NCI-H2227 (cell line): ENCODE results near the gene CELF2.

Experiments
- DNase-seq: peaks from one replicate; lab custom pipeline; 2025; ENCODE audit not compliant: unreplicated experiment; lab: John Stamatoyannopoulos, UW

Gene CELF2

DNA sequence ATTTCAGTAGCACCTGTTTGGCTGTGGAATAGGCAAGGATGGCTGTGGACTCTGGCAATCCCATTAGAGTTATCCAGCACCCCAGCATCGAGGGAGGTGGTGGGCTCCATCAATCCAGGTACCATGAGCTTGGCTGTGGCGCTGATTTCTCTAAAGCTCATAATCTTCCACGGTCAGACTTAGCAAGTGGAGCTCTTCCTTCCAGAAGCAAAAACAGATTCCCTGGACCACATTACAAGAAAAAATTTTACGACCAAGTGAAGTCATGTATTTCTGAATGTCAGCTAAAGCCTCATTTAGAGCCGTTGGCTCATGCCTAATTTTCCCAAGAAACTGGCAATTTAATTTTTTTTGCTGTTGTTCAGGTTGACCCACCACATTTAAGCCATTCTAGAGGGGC, 135.1 kb downstream of the CELF2 start:
- DNase-seq = no peak

DNA sequence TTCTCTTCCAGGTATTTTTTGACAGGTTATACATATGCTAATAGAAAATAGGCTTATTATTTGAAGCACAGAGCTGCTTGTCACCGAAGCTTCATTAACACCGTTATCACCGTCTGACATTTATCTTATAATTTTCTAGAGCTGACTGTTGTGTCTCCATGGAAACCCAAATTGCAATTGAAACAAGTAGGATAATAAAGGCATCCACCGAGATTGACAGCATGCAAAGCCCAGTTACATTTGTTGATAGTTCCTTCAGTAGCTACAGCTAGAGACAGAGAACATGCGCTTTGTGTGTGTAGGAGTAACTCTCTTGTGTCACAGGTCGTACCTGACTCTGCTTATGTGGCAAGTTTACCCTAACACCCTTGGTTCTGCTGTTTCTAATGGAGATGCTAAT, 135.6 kb downstream of the CELF2 start:
- no peak for DNase-seq

DNA sequence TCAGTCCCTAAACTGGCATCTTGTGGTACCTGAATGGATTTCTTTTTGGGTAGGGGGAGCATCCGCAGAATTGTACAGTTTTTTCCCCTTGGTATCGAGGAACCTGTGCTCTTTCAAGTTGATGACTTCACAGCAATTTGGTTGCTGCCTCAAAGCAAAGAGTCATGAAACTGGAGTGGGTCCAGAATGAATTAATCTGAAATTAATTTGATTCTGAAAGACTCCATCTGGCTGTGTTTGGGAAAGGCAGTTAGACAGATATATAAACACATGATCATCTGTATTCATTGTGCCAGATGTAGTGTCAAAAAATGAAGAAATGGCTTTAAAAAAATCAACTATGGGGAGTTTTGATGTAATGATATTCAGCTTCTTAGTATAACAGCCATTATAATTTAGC, 136.1 kb downstream of the CELF2 start:
- no peak for DNase-seq

DNA sequence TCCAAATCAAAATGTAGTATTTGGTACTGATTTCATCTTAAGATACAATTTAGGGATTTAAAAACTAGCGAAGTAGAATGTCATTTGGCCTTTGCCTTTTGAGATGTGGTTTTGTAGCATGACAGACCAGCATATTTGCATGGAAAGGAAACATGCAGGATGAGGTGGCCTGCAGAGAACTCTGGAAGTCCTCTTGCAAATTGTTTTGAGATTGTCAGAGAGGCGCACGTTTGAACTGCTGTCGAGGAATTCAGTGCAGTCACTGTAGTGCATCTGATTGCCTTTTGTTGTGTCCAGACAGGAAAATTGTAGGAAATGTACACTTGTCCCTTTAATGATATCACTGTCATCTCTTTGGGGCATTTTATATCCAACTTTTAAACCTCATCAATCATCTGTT, 136.7 kb downstream of the CELF2 start:
- no peak for DNase-seq

DNA sequence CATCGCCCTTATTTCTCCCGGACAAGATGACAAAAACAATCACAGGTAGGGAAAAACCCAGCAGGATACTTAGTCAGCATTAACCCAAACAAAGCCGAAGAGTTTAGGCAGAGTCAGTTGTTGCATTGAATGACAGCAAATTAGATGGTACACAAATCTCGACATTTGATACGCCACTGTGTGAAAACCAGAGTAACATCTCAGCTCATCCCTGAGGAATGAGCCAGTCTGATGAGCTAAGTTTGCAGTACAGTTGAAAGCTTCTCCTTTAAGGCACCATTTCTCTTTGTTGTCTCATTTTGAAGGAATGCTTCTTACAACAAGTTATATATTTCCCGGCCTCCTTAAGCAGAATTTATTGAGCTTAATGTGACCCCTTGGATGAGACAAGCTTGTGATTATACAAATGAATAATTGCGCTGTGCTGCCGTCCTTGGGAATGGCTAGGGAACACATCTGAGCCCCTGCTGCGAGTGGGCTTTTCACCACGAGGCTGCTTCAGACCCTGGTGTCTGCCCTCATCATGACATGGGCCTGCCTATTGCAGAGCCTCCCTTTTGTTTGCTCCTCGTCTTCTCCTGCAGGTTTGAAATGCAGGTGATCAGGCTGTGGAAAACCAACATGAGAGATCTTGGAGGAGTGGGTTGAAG, 137.3 kb downstream of the CELF2 start:
- DNase-seq = no peak

DNA sequence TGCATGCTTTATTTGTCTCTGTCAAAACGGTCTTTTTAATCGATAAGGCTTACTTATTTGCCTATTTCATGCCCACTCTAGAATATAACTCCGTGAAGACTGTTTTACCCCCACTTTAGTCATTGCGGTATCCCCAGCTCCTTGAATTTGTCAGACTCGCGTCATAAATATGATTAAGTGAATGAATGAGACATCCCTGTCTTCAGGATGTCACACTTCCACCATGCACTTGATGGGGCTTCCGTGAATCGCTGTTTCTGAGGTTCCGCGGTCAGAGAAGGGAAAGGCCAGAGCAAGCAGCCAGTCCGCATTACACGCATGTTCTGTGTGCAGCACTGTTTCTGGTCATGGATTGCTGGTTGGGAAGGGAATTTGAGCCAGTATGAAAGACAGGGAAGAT, 138.8 kb downstream of the CELF2 start:
- DNase-seq = no peak

DNA sequence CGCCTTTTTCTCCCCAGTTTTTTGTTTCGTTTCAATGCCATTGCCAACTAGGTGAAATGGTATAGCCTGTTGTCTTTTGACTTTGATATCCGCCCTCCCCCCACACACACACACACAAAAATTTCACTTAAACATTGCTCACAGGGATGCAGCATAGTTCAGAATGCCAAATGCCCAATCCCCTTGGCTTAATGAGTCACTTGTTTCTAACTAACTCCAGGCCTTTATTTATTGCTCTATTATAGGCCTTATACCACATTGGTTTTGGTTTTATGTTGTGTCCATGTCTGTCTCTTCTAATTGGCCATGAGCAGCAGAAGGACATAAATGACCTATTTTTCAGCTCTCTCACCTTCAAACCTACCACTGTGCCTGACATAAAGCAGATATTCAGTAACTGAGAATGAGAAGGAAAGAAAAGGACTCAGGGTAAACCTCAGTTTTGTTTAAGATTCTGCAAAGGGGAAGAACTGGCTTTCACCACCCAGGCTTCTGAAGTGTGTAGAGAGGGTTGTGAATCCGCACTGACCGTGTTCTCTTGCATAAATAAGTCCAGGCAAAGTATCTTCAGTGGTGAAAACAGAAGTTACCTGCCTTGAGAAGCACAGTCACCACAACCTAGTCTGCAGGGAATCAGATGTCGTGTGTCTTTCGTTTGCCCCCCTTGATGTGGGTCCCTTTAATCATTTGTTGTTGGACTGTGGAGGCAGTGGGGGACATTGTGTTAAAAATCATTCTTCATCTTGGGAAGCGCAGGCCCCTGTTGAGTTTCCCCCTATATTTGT, 139.8 kb downstream of the CELF2 start:
- no peak for DNase-seq

DNA sequence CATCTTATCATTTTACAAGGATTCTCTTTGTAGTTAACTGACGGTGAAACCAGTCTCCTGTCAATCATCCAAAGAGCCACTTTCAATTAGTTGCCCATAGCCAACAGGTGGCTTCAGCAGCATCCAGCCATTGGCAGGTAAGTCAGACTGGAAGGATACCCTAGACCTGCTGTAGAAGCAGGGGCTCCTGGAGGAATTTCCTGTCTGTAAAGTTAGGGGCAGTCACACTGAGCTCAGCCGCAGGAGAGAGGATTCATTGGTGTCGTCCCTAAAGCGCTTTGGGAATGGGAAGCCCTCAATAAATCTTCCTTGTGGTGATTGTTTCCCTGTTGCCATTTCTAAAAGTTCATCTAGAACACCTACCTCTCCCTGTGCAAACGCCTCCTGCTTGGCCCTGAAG, 140.4 kb downstream of the CELF2 start:
- DNase-seq = no peak

DNA sequence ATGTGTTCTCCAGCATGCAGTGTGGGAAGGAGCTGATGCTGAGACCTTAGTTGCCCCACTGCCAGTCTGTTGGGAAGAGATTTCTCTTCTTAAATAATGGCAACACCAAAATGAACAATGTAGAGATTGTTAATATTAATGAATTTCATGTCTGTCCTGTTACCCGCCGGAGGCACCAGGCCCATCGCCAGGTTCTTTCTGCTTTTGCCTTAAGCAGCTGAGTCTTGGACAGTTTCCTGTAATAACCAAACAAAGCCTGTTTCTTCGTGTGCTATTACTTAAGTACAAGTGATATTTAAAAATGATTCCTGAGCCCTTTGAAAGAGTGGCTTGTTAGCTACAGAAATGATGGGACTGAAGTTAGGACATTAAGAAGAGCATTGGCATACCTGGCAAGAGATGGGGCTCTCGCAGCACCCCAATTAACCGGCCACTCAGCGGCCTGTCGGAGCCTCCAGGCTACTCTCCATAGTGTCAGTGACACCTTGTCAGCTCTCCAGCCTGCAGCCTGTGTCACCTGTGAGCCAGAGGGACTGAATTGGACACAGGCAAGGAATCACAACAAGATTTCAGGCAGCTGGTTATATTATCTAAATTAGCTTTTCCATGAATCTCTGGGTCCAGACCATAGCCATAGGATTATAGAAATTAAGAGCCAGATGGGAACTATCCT, 142.0 kb downstream of the CELF2 start:
- DNase-seq = no peak

DNA sequence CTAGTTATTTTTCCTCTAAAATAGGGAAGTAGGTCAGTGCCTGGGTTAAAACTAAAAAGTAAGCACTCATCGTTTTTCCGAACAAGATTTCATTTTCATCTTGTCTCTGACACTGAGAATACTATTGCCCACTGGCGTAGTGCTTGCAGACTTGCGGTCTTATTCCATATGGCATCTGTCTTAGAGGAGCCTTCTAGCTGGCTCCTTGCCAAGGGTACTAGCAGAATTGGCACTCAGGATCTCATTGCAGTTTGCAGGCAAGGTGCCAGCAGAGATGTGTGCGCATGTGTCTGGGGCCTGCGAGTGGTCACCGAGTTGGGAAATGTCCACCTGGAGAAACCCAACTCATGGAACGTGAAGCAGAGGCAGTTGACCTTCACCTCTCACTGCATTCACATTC, 143.4 kb downstream of the CELF2 start:
- no peak for DNase-seq

DNA sequence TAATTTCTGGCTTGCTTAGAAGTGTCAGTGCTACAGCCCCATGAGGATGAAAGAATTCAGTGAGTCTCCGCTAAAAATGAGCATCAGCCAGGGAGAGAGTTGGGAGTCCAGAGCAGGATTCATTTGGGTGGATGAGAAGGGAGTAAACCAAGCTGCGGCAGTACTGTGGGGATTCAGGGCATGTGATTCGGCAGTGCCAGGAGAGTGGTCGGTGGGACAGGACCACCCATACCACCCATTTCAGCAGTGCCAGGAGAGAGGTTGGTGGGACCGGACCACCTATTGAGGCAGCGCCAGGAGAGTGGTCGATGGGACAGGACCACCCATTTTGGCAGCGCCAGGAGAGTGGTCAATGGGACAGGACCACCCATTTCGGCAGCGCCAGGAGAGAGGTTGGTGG, 144.2 kb downstream of the CELF2 start:
- DNase-seq = no peak

DNA sequence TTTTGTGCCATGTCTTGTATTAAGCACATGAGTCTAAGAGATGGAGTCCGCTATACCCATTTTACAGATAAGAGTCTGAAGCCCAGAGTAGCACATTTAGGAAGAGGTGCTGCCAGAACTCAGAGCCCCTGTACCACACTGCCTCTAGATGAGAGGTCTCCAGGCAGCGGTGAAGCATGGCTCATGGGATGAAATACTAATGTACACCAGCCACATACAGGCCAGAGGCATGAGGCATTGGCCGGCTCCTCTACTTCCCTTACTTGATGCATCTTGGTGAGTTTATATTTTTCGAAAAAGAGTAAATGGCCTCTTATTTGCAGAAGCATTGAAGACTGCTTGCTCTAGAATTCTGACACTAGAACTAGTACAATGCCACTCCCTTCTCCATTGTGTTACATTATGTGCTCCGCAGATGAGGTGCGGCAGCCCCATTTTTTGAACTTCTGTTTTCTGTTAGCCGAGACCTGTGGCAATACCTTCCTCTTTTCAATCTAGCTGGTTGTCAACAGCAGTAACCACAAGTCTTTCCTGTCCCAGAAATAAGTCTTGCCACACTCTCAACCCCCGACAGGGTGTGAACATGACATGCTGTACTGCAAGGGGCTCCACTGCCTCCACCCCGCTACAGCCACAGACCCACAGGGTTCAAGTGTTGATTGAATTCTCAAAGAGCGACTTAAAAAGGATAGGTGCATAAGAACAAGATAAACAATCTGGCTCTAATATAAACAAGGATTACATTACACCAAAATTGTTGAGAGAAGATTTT, 145.3 kb downstream of the CELF2 start:
- DNase-seq = no peak

DNA sequence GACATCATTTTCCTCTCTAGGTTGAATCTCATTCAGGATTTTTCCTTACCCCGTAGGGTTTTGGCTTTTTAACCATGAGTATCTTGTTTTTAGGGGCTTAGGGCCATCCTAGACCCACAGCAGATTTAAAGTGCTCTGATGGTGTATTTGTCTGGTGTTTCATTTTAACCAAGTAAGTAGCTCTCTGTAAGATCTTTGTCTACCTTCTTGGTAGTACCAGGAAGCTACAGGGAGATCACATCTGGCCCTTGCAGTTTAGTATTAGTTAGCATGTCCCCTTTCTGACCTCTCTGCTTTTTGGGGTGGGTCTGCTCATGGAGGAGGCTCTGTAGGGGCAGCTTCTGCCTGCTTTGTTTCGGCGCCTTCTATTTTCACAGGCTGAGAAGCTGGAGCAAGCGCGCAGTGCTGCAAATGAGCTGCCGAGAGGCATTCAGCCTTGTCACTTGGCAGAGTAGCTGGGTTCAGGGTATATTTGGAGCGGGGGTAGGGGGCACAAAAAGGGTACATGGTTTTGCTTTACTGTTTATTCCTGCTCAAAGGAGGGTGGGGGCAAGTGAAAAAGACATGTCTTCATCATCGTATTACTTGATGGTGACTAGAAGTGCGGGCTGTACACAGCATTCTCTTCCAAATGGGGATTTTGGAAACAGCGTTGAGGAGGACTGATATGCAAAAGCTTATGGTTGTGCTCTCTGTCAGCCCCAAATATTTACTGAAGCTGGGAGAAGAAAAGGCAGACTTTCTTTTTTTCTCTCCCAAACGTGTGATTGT, 146.3 kb downstream of the CELF2 start:
- DNase-seq = no peak

DNA sequence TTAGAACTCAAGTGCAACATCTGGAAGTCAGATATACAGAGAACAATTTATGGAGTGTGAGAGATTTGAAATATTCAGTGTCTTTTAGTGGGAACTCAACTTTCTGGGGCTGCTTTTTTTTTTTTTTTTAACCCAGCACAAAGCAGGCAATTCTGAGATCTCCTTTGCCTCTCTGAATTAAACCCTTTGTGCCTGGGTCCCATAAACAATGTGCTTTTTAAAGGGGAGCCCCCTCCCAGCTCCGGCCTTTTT, 146.8 kb downstream of the CELF2 start:
- no peak for DNase-seq

DNA sequence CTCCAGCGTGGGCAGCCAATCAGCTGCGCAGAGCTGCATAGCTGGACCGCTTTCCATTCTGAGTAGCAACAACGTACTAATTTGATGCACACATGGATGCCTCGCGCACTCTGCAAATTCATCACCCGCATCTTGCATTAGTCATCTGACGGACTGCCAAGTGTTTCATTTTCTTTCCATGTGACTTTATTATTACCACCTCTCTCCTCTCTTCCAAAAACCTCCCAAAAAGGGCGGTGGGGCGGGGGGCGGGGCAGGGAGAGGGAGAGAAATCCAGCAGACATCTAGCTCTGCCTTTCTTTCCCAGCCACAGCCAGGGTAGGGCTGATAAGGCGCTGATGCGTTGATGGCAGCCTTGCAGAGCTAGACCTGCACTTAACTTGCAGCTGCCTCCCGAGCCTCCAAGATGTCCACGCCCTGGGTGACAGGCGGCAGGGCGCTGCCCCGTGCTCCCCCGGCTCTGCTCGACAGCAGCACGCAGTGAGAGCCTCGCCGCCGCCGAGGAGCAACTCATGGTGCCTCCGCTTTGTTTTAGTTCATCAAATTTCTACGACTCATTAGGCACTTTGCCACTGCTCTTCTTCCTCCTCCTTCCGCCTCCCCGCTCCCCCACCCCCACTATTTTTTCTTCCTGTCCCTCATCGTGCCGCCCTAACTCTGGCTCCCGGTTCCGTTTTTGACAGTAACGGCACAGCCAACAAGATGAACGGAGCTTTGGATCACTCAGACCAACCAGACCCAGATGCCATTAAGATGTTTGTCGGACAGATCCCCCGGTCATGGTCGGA, 147.3 kb downstream of the CELF2 start:
- peak; percentile 42 for DNase-seq

DNA sequence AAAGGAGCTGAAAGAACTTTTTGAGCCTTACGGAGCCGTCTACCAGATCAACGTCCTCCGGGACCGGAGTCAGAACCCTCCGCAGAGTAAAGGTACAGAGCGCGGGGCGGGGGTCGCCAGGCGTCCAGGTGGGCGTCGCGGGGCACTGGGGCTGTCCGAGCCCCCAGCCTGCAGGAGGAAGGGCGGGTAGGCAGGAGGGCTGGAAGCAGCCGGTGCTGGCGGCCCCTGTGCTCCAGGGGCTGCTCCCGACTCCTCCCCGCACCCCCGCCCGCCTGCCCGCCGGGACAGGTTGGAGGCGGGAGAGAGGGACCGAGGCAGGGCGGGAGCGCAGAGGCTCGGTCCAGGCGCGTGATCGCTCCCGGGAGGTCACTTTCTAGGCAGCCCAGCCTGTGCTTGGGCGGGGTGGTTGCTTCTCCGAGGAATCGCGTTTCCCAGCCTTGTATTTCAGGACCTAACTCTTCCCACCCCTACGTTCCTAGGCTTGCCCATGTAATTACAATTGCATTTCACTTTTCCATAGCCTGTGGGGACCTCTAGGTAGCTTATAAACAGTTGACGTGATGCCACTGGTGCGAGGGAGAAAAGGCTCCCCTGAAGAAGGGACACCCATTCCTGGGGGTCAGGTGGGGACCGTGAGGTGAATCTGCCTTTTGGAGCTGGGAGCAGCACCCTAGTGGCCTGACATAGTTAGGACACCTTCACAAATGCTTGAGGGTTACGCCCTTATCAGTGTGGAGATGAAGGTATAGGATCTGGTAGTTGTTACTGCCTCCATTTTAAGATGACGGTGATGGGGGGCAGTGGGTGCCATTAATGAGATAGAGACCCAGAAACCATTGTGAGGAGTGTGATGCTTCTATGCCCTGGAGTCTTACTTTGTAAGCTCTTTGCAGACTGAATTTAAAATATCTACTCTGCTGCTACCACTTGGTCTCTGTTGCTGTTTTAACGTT, 148.2 kb downstream of the CELF2 start:
- DNase-seq = peak; percentile 32

DNA sequence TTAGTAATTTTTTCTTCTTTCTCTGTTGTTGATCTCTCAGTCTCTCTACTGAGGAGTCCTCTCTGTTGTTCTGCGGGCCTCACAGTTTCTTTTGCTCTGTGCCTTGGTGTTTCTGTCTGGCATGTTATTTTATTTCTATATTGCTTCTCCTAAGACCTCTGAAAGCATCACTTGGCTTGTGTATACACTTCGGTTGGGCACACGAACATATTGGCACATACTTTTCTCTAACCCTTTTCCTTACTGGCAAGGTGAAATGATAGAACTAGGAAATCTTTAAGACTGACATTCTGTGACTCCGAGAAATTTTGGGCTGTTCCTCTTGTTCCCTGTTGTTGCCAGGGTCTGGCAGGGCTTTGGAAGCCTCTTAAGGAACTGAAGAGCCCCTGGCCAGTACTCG, 148.9 kb downstream of the CELF2 start:
- DNase-seq = no peak

DNA sequence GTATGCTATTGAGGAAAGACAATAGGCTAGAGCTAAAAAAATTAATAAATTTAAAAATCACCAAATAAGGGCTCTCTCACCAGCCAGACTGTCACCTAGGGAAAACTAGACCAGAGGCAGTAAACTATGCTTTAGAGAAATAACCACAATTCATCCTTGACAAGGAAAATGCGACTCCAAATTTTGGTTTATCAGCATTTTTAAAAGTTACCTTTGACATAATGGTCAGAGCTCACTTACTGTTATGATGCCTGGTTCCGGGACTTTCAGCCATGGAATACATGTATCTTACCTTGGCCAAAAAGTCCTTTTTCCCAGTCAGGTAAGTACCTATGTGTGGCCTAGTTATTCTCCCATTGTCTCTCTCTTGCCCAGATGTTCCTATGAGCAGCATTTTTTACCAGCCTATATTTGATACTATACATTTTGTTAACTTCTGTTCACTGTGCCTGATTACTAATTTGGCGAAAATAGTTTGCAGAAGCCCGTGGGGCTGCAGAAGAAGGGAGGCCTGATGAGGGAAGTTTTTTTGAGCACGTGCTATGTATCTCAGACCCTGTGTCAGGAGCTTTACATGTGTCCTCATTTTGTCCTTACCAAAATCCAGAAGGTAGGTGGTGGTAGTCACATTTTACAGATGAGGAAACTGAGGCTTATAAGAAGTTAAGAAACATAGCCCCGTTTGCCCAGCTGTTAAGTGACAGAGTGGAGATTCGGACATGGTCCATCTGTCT, 149.7 kb downstream of the CELF2 start:
- DNase-seq = no peak
